AG08395 (cell line): ENCODE measurements around the gene CLIC3.

Experiments used
- DNase-seq: peaks from one replicate; pipeline ENCODE4 v3.0.0; 2012; ENCODE audit warnings: mixed read lengths, low spot score

Gene CLIC3

GRCh38 chr9:136980669-136981478 lies 15.5 kb downstream of the CLIC3 start:
- no peak for DNase-seq

- DNase-seq, result no peak
These were observed 16.4 kb downstream of the CLIC3 start for GRCh38 chr9:136979769-136980587.

- no peak for DNase-seq
These were observed 17.4 kb downstream of the CLIC3 start for GRCh38 chr9:136978865-136979544.

GRCh38 chr9:136978073-136978864 lies 18.1 kb downstream of the CLIC3 start:
- DNase-seq, result peak; percentile 97

GRCh38 chr9:136977649-136978072 lies 18.7 kb downstream of the CLIC3 start:
- DNase-seq, result no peak

GRCh38 chr9:136977223-136977622 lies 19.1 kb downstream of the CLIC3 start, which contains the start of gene PTGDS:
TSS of gene PTGDS (plus strand) at chr9:136977504. CDS start at chr9:136977579, 75 bp downstream.
- no peak for DNase-seq

- peak; percentile 62 for DNase-seq
These were observed 20.7 kb downstream of the CLIC3 start for GRCh38 chr9:136975644-136976043.

- no peak for DNase-seq
These were observed 21.4 kb downstream of the CLIC3 start for GRCh38 chr9:136974817-136975535.

GRCh38 chr9:136973618-136974617 lies 22.4 kb downstream of the CLIC3 start:
- no peak for DNase-seq

- DNase-seq, result no peak
These were observed 23.6 kb downstream of the CLIC3 start for GRCh38 chr9:136972743-136973142.

- no peak for DNase-seq
These were observed 24.0 kb downstream of the CLIC3 start for GRCh38 chr9:136972335-136972734.

GRCh38 chr9:136971746-136972145 lies 24.6 kb downstream of the CLIC3 start:
- no peak for DNase-seq

GRCh38 chr9:136970361-136970760 lies 26.0 kb downstream of the CLIC3 start:
- DNase-seq, result no peak

- DNase-seq, result no peak
These were observed 26.6 kb downstream of the CLIC3 start for GRCh38 chr9:136969774-136970173.

- no peak for DNase-seq
These were observed 27.2 kb downstream of the CLIC3 start for GRCh38 chr9:136969150-136969549.

GRCh38 chr9:136968333-136969127 lies 27.8 kb downstream of the CLIC3 start:
- no peak for DNase-seq

GRCh38 chr9:136965771-136966484 lies 30.4 kb downstream of the CLIC3 start:
- DNase-seq, result no peak

- DNase-seq, result no peak
These were observed 31.4 kb downstream of the CLIC3 start for GRCh38 chr9:136964833-136965422.
